Stimulated activated CD8-positive, alpha-beta memory T cell treated with anti-CD3 and anti-CD28 coated beads, Interleukin-12 subunit alpha, Interleukin-12 subunit beta, amount 100 ng/mL, for 1 hour (primary cell): ENCODE measurements around the gene CLDN11.

Source experiments
- DNase-seq: peaks from one replicate; pipeline ENCODE4 v3.0.0-alpha.2; 2020; ENCODE audit warnings: low read depth

The CLDN11 gene

DNA sequence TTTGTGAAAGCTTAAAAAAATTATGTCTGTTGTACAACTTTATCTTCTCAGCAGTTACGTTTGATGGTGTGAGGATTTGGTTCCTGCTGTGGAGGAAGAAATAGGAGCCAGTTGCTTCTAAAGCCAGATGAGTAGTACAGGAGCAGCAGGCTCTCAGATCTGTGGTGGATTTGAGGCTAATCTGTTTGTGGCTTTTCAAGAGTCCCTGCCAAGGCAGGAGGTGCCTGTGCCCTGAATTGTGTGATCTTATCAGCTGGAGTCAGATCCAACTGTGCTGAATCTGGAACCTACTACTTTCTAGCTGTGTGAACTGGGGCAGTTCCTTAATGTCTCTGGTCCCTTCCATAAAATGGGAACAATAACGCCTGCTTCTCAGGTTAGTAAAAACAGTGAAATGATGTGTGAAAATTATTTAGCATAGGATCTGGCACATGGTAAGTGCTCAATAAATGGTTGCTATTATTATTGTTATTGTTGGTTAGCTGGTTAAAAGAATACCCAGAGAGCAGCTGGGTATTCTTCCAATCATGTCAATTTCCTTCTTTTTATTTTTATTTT, 7.7 kb downstream of the CLDN11 start:
- DNase-seq: no peak

DNA sequence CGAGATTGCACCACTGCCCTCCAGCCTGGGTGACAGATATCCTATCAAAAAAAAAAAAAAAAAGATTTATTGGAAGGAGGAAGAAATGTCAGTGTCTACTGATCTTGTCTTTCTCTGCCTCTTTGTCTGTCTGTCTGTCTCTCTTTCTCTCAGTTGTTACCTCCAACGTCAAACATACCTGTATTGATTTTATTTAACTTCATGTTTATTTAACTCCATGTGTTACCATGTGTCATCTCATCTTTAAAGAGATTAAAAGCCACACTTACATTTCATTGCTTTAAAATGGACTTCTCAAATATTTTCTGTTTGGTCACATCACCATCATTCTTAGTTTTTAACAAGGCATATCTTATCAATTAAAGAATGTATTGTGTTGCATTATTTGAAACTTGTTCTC, 9.4 kb downstream of the CLDN11 start:
- no peak for DNase-seq

DNA sequence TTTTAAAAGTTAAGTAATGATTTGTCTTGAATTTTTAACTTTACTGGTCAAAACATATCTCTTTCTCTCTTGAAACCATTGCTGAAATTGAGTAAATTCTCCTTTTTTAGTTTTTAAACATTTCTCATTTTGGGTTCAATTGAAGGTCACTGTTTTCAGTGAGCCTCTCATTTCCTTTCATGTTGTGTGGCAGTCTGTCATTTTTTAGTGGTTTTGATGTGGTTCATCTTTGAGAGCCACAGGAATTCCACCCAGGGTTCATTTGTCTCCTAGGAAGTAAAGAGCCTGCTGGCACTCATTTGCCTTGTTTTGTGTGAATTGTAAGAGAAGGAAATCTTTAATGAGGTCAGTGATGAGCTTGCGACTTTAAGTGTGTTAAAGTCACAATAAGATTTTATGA, 10.4 kb downstream of the CLDN11 start:
- no peak for DNase-seq

DNA sequence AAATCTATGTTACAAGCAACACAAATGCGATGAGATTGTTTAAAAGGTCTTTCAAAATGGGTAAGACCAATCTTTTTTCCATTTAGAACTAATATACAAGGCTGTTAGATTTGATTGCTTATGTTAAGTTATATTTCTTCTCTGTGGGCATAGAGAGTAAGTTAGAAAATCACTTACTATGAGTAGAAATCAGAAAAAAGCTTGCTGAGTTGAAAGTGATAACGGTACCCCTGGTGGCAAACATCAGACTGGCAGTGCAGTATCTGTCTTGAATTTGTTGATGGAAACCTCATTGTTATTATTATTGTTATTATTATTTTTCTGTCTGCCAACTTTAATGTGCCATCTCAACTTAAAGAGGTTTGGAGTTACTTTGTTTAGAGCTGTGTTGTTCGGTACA, 12.4 kb downstream of the CLDN11 start:
- DNase-seq: no peak

DNA sequence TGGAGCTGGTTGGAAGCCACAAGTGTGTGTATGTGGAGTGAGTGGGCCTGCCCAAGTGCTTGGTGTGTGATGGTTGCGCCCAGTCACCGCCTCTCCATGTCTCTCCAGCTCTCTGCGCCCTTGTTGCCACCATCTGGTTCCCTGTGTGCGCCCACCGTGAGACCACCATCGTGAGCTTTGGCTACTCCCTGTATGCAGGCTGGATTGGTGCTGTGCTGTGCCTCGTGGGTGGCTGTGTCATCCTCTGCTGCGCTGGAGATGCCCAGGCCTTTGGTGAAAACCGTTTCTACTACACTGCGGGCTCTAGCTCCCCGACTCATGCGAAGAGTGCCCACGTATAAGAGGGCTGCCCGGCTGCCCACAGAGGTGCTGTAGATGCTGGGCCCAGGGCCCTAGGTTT, 13.7 kb downstream of the CLDN11 start:
- no peak for DNase-seq

DNA sequence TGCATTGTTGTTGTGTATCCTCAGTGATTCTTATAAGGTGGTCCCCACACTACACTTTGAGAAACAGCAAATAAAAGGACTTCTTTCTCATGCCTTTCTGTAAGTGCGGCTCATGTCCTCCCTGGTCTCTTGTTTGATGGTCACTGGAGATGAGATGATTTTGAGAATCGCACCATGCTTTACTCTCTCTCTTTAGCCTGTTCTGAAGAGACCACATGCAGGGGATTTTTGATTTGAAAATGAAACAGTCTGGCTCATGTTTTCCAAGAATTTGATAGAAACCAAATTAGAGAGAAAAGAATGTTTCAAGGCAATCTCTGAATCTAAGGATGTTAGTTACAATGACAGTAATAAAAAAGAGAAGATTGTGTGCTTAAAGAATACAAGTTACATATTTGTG, 18.0 kb downstream of the CLDN11 start:
- DNase-seq: no peak

DNA sequence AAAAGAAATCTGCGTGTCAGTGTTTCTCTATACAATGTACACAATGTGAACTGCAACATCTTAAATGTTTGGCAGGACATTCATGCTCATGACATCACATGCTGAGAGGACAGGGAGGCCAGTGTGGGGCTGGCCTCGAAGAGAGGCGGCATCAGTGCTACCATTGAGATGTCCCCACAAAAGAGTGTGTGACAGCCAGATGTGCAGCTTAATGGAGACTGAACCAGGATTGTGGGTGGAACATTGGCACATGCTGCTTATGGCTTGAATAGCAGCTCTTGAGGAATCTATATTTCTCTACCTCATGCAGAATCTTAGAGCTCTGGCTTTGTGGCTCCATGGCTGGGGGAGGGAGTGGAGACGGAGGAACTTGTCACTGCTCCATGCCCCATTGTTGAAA, 18.5 kb downstream of the CLDN11 start:
- no peak for DNase-seq

DNA sequence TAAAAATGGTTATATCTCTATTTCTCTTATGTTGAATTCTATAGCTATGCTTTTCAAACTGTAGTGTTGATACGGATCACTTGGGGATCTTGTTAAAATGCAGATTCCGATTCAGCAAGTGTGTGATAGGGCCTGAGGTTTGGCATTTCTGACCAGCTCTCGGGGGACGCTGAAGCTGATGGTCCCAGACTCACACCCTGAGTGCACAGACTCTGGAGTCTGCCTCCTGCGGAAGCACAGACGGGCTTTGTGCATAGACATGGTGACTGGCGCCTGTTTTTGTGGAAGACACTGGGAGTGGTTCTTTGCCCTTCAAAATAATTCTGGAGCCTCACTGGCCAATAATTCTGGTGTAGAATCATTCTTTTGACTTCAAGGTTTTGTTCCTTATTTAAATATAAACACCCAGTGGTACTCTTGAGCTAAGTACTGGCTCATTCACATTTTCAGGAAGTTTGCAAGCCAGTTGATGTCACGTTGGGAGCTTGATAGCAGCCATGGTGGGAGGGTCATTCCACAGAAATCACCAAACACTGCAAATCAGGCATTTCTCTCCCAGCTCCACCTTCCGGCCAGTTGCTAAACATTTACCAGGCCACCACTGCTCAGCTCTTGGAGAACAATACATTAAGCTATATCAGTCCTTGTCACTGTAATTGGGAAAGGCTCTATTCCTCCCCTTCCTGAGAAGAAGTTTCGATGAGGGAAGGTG, 19.2 kb downstream of the CLDN11 start:
- no peak for DNase-seq

DNA sequence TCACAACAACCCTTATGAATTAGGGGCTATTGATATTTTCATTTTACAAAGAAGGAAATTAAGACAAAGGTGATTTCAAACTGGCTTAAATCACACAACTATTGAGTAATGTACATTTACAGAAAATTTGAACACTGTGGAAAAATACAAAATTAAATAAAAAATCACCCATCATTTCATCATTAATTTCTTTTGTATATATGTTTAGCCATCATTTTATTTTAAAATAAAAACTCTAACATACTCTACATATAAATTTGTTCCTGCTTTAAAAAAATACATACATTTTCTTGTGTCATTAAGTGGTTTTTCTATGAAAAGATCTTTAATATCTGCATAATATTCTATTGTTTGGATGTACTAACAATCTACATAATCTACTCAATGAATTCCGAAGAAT, 20.2 kb downstream of the CLDN11 start:
- DNase-seq: no peak

DNA sequence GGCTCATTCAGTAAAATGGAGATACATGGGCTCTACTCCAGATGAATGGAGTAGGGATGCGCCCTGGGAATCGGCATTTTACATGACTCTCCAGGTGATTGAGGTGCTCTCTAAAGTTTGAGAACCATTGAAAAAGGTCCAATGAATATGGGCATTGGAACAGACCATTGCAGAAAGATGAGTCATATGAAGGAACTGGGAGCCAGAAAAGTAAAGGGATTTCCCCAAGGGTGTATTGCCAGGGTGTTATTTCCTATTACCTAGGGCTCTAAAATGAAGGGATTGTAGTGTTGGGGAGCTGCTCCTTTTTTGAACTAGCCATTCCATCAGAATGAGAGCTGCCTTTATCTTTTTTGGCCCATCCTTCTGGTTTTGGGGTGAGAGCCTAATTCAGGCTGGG, 21.7 kb downstream of the CLDN11 start:
- DNase-seq: no peak

DNA sequence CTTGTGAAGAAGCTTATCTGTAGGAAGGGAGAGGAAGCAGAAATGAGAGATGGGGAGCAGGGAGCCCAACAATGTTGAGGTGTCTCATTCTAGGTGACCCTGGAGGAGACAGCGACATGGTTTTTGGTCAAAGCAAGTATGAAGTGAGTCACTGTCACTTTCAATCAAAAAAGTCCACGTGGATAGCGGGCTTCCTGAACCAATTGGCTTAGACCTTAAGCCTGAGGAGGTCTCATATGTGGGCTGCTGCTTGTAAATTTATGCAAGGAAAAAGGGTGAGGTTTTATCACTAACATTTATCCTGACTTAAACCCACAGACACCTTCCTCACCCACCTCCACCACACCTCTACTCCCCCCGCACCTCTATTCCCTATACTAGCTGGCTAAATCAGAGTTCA, 22.7 kb downstream of the CLDN11 start:
- DNase-seq: no peak

DNA sequence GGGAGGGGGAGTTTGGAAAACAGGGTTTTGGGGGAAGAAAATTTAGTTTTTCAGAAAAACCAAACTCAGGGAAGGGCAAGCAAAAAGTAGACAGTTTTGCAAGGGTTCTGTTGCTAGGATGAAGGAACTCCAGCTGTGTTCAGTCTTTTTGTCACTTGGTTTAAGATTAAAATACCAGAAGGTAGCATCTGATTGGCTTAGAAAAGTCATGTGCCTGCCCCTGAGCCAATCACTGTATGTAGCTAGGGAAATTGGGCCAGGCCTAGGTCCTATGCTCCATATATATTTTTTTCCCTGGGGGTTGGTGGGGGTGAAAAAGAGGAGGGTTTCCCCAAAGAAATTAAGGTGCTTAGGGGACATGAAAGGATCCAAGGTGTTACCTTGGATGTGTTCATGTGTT, 24.3 kb downstream of the CLDN11 start:
- no peak for DNase-seq

DNA sequence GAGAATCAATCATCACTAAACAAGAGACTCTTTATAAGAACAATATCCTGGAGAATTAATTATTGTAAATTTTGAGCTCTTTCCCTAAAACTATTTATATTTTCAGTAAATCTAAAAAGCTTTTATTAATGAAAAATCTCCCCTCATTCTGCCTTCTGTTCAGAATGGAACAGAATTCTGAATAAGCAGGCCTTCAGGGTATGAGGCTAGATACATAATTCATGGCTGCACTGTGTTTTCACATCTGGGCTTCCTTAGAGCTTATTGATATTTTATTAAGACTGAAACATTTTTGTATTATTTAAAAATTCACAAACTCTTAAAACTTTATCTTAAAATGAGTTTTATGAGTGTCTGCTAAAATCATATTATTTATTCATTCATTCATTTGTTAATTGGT, 24.8 kb downstream of the CLDN11 start:
- DNase-seq: no peak

DNA sequence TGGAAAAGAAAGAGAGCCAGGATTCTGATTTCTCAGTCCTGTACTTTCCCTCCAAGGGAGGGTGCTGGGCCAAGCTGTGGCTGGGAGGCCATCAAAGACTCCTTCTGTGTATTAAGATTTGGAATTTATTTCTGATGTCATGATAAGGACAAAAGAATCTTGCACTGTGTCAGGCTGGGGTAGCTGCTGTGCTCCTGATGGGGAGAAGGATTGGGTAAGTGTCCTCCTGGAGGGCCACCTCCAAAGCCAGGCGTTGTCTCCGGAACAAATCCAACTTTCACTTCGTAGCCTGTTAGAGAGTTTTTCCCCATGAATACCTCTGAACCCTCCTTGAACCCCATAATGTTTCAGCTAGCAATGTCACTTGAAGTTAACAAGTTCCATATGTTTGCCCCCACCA, 29.9 kb downstream of the CLDN11 start:
- DNase-seq: no peak

DNA sequence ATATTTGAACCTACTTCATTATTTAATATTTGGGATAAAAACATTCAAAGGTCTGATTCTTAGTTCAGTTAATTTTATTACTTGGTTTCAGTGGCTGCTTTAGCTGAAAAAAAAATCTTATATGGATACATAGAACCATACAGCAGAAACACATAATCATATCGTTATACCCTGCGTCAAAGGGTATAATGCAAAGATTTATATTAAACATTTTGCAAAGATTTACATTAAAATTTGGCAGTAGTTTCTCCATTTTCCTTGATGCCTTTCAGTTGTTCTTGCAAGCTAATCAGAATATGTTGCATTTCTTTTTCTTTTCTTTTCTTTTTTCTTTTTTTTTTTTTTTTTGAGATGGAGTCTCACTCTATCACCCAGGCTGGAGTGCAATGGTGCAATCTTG, 31.4 kb downstream of the CLDN11 start:
- DNase-seq: no peak

DNA sequence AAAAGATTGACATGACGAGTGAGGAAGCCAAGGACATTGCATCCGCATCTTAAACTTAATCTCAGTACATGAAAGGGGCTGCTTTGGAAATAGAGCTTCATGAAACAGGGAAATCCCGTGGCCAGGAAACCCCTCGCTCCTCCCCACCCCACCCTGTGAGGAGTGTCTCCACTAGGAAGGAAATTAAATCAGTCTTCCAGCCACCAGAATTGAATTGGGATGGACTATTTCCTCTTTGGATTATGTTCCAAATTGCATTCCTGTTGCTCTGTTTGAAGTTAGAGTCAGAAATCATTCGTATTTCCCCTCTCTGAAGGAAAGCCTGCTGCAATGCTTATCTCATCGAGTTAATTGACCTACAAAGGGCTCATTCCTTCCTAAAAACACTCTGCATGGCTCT, 35.8 kb downstream of the CLDN11 start:
- DNase-seq: no peak

DNA sequence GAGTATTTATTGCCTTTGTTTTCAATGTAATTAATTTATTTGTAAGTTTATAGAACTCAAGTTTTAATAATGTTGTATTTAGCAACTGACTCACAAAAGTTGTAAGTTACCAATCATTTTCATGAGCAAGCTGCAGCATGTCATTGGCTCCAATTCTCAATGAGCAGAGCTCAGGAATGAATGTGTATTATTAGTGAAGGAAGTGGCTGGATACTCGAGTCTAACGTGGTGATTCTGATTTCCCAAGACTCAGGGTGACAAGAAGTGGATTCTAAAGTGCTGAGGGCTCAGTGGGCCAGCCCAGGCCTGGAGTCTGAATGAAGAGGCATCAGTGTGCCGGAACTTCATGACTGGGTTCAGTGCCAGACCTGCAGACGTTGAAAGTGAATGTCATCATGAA, 39.6 kb downstream of the CLDN11 start:
- no peak for DNase-seq

DNA sequence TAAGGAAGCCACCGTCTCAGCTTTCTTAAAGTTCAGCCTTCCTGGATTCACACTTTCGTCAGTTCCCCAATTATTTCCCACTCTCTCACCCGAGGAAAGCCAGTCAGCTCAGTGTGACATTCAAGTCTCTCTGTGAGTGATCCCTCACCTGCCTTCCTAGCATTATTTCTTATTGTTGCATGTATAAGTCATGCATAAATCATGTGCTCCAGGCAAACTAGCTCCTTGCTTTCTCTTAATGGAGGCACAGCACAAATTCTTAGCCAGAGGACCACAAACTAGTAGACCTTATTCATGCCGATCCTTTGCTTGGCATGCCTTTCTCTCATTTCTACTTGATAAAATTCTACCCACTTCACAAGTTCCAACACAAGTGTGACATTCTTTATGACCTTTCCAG, 44.3 kb downstream of the CLDN11 start:
- DNase-seq: no peak

DNA sequence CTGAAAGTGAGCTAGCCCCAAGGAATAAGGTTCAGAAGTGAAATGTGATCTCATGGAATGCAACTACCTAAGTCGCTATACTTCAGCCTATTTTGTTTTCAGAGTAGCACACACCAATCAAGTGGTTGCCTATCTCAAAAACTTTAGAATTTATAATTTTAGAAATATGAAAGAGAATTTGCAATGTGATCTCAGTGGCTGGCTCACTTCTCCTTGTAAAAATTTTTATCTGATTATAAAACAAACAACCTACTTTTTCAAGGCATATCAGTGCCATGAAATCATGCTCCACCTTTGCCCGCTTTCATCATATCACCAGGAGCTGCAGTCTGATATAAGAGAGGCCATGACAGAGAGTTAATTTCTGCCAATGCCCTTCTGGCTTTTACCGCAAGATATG, 47.3 kb downstream of the CLDN11 start:
- no peak for DNase-seq

DNA sequence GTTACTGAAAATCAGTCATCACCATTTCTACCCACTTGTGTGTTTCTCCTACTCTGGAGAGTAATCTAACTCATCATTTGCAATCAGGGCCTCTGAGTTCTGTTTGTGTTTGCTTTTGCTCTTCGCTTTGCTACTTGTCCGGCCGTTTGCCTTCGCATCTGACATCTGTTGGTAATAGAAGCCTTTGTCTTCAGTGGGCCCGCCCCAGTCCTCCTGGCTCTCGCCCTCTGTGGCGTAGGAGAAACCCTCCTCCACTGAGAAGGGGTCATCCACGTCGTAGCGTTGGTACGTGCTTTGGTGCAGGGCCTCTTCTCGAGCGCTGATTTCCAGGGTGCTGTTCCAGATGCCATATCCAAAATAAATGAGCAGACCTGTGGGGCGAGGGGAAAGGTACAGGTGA, 48.3 kb downstream of the CLDN11 start:
- DNase-seq: no peak

DNA sequence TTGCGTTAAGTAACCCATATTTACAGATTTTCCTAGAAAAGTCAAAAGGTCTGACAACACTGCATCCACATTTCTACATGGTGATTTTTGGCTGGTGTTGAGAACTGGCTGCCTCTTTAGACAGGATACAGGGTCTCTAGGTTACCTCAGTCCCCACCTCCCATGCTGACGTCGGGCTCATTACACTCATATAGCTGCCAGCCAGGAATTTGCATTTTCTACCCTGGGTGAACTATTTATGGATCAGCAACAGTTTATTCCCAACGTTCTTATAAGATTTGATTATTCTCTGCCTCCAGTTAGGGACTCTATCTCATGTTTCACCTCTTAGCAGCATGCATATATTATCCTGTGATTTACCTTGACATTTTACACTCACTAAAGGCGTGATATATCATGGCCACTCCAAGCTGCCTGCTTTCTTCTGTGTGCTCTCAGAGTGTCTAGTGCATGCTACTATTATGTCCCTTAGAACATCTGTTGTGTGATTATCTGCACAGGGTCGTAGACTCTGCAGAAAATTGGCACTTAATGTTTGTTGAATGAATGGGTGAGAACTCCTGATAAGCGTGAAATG, 49.0 kb downstream of the CLDN11 start:
- no peak for DNase-seq

DNA sequence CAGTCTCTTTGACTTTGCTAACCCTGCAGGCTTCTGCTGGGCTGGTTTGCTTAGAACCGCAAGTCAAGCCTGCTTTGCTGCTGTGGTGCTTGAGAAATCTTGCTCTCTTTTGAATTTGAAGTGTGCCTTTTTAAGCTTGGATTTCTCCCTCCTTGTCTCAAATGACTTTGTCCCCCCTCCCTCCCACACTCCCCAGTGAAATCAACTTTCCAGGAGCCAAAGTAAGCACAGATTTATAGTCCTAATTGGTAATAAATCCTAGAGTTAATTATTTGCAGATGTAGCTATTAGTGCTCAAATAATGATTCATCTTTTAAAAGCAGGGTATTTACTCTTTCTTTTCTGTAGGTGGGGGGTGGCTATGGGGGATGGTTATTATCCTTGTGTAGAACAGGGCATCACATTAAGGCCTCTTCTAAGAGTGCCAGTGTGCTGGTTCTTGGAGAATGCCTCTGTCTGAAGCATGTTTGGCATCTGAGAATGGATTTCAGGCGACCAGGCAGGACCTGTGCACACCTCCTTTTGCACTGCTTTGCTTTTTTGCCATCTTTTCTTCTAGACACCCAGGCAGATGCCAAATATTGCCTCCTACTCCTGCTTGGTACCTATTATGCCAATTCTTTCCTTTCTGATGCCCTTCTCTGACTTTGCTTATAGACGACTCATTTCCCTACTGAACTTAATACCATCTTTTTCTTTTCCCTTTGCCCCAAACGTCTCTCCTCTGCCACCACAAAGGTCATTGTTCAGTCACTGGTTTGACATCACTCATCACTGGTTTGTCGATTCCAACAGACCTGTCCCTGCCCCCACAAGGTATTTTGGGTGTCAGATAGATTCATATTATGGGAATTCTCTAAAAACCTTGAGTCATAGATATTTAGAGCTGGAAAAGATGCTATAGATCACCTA, 50.7 kb downstream of the CLDN11 start:
- no peak for DNase-seq
